Activated naive CD8-positive, alpha-beta T cell treated with anti-CD3 and anti-CD28 coated beads for 36 hours (primary cell): ENCODE results near the gene RNF13. TPM values are rescaled to one million over a fixed set of nuclear protein-coding genes. Genes with fewer than 3 reads are reported as not detected.
"Not testable (repeated sequence)": the region's sequence is repeated elsewhere in the genome, so short reads cannot be mapped to it uniquely, and the experiment has no call there.

Experiments
- DNase-seq: peaks from one replicate; pipeline ENCODE4 v3.0.0; 2021
- H3K27ac Mint-ChIP-seq: one replicate; pipeline ENCODE4 v1.8.0; 2022; ENCODE audit warnings: mild to moderate bottlenecking, moderate library complexity, mixed read lengths
- H3K27me3 Mint-ChIP-seq: one replicate; pipeline ENCODE4 v1.8.0; 2022; ENCODE audit warnings: mild to moderate bottlenecking, mixed read lengths
- H3K36me3 Mint-ChIP-seq: one replicate; pipeline ENCODE4 v1.8.0; 2021; ENCODE audit warnings: mild to moderate bottlenecking, mixed read lengths
- H3K4me1 Mint-ChIP-seq: one replicate; pipeline ENCODE4 v1.8.0; 2021; ENCODE audit warnings: mixed read lengths
- H3K4me3 Mint-ChIP-seq: one replicate; pipeline ENCODE4 v1.8.0; 2022; ENCODE audit warnings: mild to moderate bottlenecking, moderate library complexity, mixed read lengths
- H3K9me3 Mint-ChIP-seq: one replicate; pipeline ENCODE4 v1.8.0; 2022; ENCODE audit warnings: mixed read lengths
- total RNA-seq, 2 experiments: library from RNA; stranded (reverse); gene quantifications; one replicate each; pipeline ENCODE4 v1.2.3, GENCODE V29; 2021

Gene RNF13
- total RNA-seq, 2 experiments from 2014 or later: 28.8 to 29.5 TPM

GRCh38 chr3:149815321-149815720 lies 2.3 kb downstream of the RNF13 start:
- no peaks in the 10 kb centered on the region for H3K9me3 Mint-ChIP-seq
- H3K4me1 Mint-ChIP-seq: peaks cover 46% of the 10 kb centered on the region
- H3K36me3 Mint-ChIP-seq: peaks cover 15% of the 10 kb centered on the region
- no peaks in the 10 kb centered on the region for H3K27me3 Mint-ChIP-seq
- peak overlapping the region; percentile 13 for H3K4me3 Mint-ChIP-seq
- no peak for DNase-seq
- H3K27ac Mint-ChIP-seq: no peak overlapping the region

DNA sequence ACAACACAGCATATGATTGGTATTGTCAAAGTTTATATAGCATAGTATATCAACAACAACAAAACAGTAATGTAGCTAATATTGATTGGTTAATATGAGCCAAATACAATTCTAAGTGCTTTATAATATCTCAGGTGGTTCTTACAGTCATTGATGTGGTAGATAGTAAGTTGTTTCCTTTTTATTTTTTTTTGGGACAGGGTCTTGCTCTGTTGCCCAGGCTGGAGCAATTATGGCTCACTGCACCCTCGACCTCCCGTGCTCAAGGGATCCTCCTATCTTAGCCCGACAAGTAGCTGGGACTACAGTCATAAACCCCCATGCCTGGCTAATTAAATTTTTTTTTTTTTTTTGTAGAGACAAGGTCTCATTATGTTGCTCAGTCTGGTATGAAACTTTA lies 2.7 kb downstream of the RNF13 start:
- no peak overlapping the region for H3K27ac Mint-ChIP-seq
- DNase-seq: no peak
- no peaks in the 10 kb centered on the region for H3K27me3 Mint-ChIP-seq
- H3K9me3 Mint-ChIP-seq: no peaks in the 10 kb centered on the region
- no peak overlapping the region for H3K4me3 Mint-ChIP-seq
- peaks cover 15% of the 10 kb centered on the region for H3K36me3 Mint-ChIP-seq
- peaks cover 46% of the 10 kb centered on the region for H3K4me1 Mint-ChIP-seq

- H3K9me3 Mint-ChIP-seq: no peaks in the 10 kb centered on the region
- H3K4me1 Mint-ChIP-seq: peaks cover 49% of the 10 kb centered on the region
- peaks cover 15% of the 10 kb centered on the region for H3K36me3 Mint-ChIP-seq
- H3K27ac Mint-ChIP-seq: no peak overlapping the region
- no peaks in the 10 kb centered on the region for H3K27me3 Mint-ChIP-seq
- DNase-seq: no peak
- H3K4me3 Mint-ChIP-seq: no peak overlapping the region
These were observed 3.3 kb downstream of the RNF13 start for GRCh38 chr3:149816311-149816710.

DNA sequence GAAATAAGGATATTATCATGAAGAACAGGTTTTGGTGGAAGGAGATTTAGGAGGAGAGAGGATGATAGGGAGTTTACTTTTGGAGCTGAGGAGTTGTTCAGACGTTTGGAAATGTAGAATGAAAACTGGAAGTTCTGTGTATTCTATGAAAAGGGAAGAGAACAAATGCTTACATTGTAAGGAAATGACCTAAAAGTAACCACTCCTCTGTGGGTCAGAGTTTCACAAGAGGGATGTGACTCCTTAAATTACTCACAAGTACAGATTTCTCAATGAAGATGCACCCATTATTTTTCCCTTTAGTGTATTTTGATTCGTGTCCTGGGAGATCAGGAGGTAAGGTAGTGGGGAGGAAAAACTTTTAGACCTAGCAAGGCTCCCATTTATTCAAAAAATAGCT lies 4.0 kb downstream of the RNF13 start:
- H3K9me3 Mint-ChIP-seq: peaks cover 3% of the 10 kb centered on the region
- no peak overlapping the region for H3K4me3 Mint-ChIP-seq
- peak overlapping the region; percentile 23 for H3K27ac Mint-ChIP-seq
- peaks cover 21% of the 10 kb centered on the region for H3K36me3 Mint-ChIP-seq
- H3K4me1 Mint-ChIP-seq: peaks cover 54% of the 10 kb centered on the region
- no peaks in the 10 kb centered on the region for H3K27me3 Mint-ChIP-seq
- DNase-seq: no peak

DNA sequence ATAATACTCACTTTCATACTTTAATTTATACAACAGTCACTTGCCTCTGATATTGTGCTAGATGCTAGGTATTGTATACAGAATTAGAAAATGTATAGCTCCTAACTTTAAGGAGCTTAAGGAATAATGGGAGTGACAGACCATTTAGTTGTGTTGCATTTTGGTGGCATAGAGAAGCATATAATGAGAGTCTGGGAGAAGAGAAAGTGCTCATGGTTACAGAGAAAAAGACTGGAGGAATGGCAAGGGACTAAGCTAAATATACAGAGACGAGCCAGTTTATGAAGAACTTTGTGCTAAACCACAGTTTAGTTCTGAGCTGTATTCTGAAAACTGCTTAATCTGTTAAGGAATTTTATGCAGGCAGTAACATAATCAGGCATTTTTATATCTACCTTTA lies 6.4 kb downstream of the RNF13 start:
- Mint-ChIP-seq H3K27ac (no peak overlapping the region), H3K9me3 (peaks cover 10% of the 10 kb centered on the region), H3K27me3 (no peaks in the 10 kb centered on the region), H3K4me1 (peaks cover 58% of the 10 kb centered on the region), H3K36me3 (peaks cover 30% of the 10 kb centered on the region), H3K4me3 (no peak overlapping the region)
- no peak for DNase-seq

DNA sequence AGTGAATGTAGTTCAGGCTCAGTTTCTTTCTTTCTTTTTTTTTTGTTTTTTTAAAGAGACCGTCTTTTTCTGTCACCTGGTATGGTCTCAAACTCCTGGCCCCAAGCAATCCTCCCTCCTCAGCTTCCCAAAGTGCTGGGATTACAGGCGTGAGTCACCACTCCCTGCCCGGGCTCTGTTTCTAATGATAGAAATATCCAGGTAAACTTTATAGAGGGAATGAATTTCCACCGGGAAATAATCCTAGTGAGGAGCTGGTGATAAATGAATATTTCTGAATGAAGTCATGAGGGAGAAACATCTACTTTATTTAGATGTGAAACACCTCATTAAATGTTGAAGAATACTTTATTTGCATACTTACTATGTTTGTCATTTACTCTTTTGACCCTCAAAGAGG lies 7.2 kb downstream of the RNF13 start:
- no peaks in the 10 kb centered on the region for H3K27me3 Mint-ChIP-seq
- H3K4me1 Mint-ChIP-seq: peaks cover 53% of the 10 kb centered on the region

DNA sequence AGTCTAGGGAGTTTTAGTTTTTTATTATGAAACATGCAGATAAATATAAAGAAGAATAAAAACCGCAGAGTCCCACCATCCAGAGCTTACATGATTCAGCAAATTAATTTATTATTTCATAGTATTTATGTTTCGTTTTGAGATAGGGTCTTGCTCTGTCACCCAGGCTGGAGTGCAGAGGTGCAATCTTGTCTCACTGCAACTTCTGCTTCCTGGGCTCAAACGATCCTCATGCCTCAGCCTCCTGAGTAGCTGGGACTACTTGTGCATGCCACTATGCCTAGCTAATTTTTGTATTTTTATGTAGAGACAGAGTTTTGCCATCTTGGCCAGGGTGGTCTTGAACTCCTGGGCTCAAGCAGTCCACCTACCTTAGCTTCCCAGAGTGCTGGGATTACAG lies 13.6 kb downstream of the RNF13 start:
- DNase-seq: no peak
- Mint-ChIP-seq H3K4me1 (peaks cover 26% of the 10 kb centered on the region), H3K4me3 (no peak overlapping the region), H3K36me3 (peaks cover 43% of the 10 kb centered on the region), H3K27me3 (no peaks in the 10 kb centered on the region), H3K9me3 (peaks cover 25% of the 10 kb centered on the region), H3K27ac (no peak overlapping the region)

More for the DNA sequence above, 7.2 kb downstream of the RNF13 start:
- peaks cover 29% of the 10 kb centered on the region for H3K36me3 Mint-ChIP-seq
- DNase-seq: no peak
- no peak overlapping the region for H3K4me3 Mint-ChIP-seq
- H3K27ac Mint-ChIP-seq: no peak overlapping the region
- peaks cover 10% of the 10 kb centered on the region for H3K9me3 Mint-ChIP-seq

- H3K9me3 Mint-ChIP-seq: peaks cover 29% of the 10 kb centered on the region
- H3K4me3 Mint-ChIP-seq: no peak overlapping the region
- no peaks in the 10 kb centered on the region for H3K27me3 Mint-ChIP-seq
- no peak overlapping the region for H3K27ac Mint-ChIP-seq
- DNase-seq: no peak
- peaks cover 17% of the 10 kb centered on the region for H3K4me1 Mint-ChIP-seq
- peaks cover 49% of the 10 kb centered on the region for H3K36me3 Mint-ChIP-seq
These were observed 15.4 kb downstream of the RNF13 start for GRCh38 chr3:149828390-149828789.

- H3K36me3 Mint-ChIP-seq: peaks cover 50% of the 10 kb centered on the region
- not testable (repeated sequence) for H3K27ac Mint-ChIP-seq, DNase-seq, H3K4me3 Mint-ChIP-seq, H3K27me3 Mint-ChIP-seq
- peaks cover 11% of the 10 kb centered on the region for H3K4me1 Mint-ChIP-seq
- peaks cover 33% of the 10 kb centered on the region for H3K9me3 Mint-ChIP-seq
These were observed 16.6 kb downstream of the RNF13 start for GRCh38 chr3:149829631-149830030.

DNA sequence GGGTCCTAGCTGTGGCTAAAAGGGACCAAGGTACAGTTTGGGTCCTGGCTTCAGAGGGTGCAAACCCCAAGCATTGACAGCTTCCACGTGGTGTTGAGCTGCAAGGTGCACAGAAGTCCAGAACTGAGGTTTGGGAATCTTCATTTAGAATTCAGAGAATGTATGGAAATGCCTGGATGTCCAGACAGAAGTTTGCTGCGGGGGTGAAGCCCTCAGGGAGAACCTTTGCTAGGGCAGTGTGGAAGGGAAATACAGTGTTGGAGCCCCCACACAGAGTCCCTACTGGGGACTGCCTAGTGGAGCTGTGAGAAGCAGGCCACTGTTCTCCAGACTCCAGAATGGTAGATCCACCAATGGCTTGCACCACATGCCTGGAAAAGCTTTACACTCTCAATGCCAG lies 17.9 kb downstream of the RNF13 start:
- Mint-ChIP-seq H3K36me3 (peaks cover 58% of the 10 kb centered on the region), H3K27me3 (no peaks in the 10 kb centered on the region), H3K4me1 (peaks cover 5% of the 10 kb centered on the region), H3K9me3 (peaks cover 36% of the 10 kb centered on the region), H3K27ac (no peak overlapping the region), H3K4me3 (no peak overlapping the region)
- DNase-seq: no peak

DNA sequence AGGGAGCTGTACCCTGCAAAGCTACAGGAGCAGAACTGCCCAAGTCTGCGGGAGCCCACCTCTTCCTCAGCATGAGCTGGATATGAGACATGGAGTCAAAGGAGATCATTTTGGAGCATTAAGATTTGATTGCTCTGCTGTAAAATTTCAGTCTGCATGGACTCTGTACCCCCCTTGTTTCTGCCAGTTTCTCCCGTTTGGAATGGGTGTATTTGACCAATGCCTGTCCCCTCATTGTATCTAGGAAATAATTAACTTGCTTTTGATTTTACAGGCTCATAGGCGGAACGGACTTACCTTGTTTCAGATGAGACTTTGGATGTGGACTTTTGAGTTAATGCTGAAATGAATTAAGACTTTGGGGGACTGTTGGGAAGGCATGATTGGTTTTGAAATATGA lies 18.3 kb downstream of the RNF13 start:
- H3K27me3 Mint-ChIP-seq: no peaks in the 10 kb centered on the region
- H3K27ac Mint-ChIP-seq: no peak overlapping the region
- peaks cover 1% of the 10 kb centered on the region for H3K4me1 Mint-ChIP-seq
- H3K9me3 Mint-ChIP-seq: peaks cover 36% of the 10 kb centered on the region
- no peak overlapping the region for H3K4me3 Mint-ChIP-seq
- DNase-seq: no peak
- H3K36me3 Mint-ChIP-seq: peaks cover 56% of the 10 kb centered on the region

DNA sequence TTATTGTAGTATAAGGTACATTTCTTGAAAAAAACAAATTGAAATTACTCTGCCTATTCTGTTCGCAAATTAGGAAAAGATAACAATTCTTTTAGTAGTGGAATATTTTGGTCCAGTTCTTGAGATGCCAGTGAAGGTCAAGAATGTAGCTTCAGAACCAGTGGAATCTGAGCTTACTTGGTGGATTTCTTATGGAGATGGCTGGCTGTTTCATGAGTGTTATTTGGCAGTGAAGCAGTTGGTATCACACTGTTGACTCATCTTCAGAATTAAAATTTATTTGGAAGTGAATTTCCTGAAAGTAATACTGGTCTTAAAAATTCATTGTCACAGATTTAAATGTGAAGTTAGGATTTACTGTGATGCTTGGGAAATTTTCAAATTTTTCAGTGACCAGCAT lies 19.1 kb downstream of the RNF13 start:
- Mint-ChIP-seq H3K27me3 (no peaks in the 10 kb centered on the region), H3K27ac (no peak overlapping the region), H3K9me3 (peaks cover 39% of the 10 kb centered on the region), H3K4me1 (peaks cover 3% of the 10 kb centered on the region), H3K4me3 (no peak overlapping the region), H3K36me3 (peaks cover 61% of the 10 kb centered on the region)
- no peak for DNase-seq

- H3K36me3 Mint-ChIP-seq: peaks cover 72% of the 10 kb centered on the region
- H3K27ac Mint-ChIP-seq: no peak overlapping the region
- peaks cover 3% of the 10 kb centered on the region for H3K4me1 Mint-ChIP-seq
- H3K9me3 Mint-ChIP-seq: peaks cover 43% of the 10 kb centered on the region
- H3K4me3 Mint-ChIP-seq: no peak overlapping the region
- no peak for DNase-seq
- H3K27me3 Mint-ChIP-seq: no peaks in the 10 kb centered on the region
These were observed 20.2 kb downstream of the RNF13 start for GRCh38 chr3:149833241-149833640.

DNA sequence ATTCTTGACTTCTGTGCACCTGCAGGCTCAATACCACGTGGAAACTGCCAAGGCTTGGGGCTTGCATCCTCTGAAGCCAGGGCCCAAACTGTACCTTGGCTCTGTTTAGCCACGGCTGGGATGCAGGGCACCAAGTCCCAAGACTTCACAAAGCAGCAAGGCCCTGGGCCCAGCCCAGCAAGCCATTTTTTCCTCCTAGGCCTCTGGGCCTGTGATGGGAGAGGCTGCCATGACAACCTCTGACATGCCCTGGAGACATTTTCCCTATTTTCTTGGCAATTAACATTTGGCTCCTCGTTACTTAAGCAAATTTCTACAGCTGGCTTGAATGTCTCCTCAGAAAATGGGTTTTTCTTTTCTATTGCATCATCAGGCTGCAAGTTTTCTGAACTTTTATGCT lies 25.5 kb downstream of the RNF13 start:
- not testable (repeated sequence) for H3K27ac Mint-ChIP-seq, H3K4me3 Mint-ChIP-seq, DNase-seq, H3K27me3 Mint-ChIP-seq
- Mint-ChIP-seq H3K9me3 (peaks cover 23% of the 10 kb centered on the region), H3K36me3 (peaks cover 48% of the 10 kb centered on the region), H3K4me1 (peaks cover 28% of the 10 kb centered on the region)

GRCh38 chr3:149839469-149839868 lies 26.5 kb downstream of the RNF13 start:
- Mint-ChIP-seq H3K9me3 (peaks cover 17% of the 10 kb centered on the region), H3K4me1 (peaks cover 35% of the 10 kb centered on the region), H3K36me3 (peaks cover 45% of the 10 kb centered on the region)
- not testable (repeated sequence) for H3K27ac Mint-ChIP-seq, H3K27me3 Mint-ChIP-seq, H3K4me3 Mint-ChIP-seq, DNase-seq

GRCh38 chr3:149839896-149840295 lies 26.9 kb downstream of the RNF13 start:
- Mint-ChIP-seq H3K36me3 (peaks cover 41% of the 10 kb centered on the region), H3K4me3 (no peak overlapping the region), H3K27me3 (no peaks in the 10 kb centered on the region), H3K4me1 (peaks cover 39% of the 10 kb centered on the region), H3K9me3 (peaks cover 13% of the 10 kb centered on the region), H3K27ac (no peak overlapping the region)
- no peak for DNase-seq

DNA sequence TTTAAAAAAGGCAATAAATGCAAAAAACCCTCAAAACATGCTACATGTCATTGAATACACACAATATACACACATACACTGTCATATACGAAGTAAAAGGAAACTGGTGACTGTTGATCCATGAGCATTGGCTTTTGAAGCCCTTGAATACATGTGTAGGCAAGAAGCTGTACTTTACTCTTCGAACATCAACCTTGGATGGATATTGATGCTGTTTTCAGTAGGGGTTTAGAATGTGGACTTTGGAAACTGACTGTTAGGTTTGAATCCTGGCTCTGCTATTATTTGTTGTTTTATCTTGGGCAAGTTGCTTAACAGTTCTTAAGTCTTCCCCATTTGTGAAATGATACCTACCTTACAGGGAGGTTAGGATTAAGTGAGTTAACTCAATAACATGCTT lies 30.5 kb downstream of the RNF13 start:
- Mint-ChIP-seq H3K36me3 (peaks cover 35% of the 10 kb centered on the region), H3K9me3 (peaks cover 4% of the 10 kb centered on the region), H3K27ac (no peak overlapping the region), H3K4me3 (no peak overlapping the region), H3K4me1 (peaks cover 40% of the 10 kb centered on the region), H3K27me3 (no peaks in the 10 kb centered on the region)
- no peak for DNase-seq
